Measurements from ENCODE around the gene UNC13B. TPM values are rescaled to one million over a fixed set of nuclear protein-coding genes. Genes with fewer than 3 reads are reported as not detected.

UNC13B gene
- total and polyA plus RNA-seq, 2 experiments from 2014 or later: 8.7 to 52.1 TPM

DNA sequence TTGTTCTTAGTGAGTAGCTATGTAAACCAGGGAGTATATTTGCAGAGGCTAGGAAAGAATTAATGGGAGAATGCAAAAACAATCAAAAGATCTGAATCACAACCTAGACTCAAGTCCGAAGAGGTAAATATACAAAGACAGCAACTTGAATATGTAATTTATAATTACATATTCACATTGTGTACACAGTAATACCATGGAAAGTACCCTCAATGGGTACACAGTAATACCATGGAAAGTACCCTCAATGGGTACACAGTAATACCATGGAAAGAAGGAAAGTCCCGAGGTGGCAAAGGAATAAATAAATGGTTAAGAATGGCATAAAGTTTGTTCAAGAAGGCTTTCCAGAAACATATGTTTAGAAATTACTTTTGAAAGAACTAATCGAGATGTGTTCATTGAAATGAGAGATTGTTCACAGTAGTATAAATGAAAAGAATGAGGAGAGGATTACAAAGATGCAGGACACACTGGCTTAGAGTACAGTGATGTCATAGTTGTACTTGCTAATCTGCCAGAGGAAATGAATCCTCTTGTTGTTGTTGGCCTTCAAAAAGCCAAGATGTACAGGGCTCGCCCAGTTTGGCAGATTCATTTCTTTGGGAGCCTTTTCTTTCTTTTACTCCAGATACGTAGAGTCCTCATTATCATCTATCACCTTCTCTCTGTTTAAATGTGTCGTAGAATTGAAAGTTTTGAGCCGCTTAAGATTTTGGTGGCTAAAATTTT lies 116.0 kb downstream of the UNC13B start:
- H3K4me3 Mint-ChIP-seq: no peak overlapping the region
- Histone ChIP-seq H3F3A (replicated peaks; ENCODE audit: low read depth) (no peaks in the 10 kb centered on the region), H3K27me3 (ENCODE audit: insufficient read depth) (no peaks in the 10 kb centered on the region), H3K4me3 (no peak overlapping the region), H4K20me1 (replicated peaks; ENCODE audit: insufficient read depth) (0 out of 2 replicates have a peak, but pooled peaks cover 3% of the 10 kb centered on the region), H2AFZ (no peak overlapping the region), H3K79me2 (replicated peaks; ENCODE audit: insufficient read depth) (no peaks in the 10 kb centered on the region), H3K4me1 (ENCODE audit: insufficient read depth) (no peaks in the 10 kb centered on the region), H3K9me2 (ENCODE audit: insufficient read depth) (no peaks in the 10 kb centered on the region), H3K27ac (ENCODE audit: low read depth) (no peak overlapping the region), H3K36me3 (ENCODE audit: insufficient read depth) (no peaks in the 10 kb centered on the region), H3K4me2 (no peak overlapping the region)
- H3K9me3 Mint-ChIP-seq: no peaks in the 10 kb centered on the region
- peaks cover 2% of the 10 kb centered on the region; the same call in 2 of the 3 replicates for H3K4me1 Mint-ChIP-seq
- H3K36me3 Mint-ChIP-seq (ENCODE audit: low read depth): no peaks in the 10 kb centered on the region
- no peak for ATAC-seq
- no peak for DNase-seq (ENCODE audit: low spot score)
- peaks cover 2% of the 10 kb centered on the region for H3K27me3 Mint-ChIP-seq (ENCODE audit: insufficient read depth, low read depth, poor library complexity)
- no peak overlapping the region for H3K27ac Mint-ChIP-seq
- TF ChIP-seq ZNF114 (CRISPR knock-in tag; IDR thresholded peaks at IDR 0.05) (no peak), NANOG (IDR thresholded peaks at IDR 0.05; ENCODE audit: borderline replicate concordance) (no peak), JUNB (IDR thresholded peaks at IDR 0.05; ENCODE audit: unreplicated experiment) (no peak), CTCF (conservative IDR thresholded peaks at IDR 0.05; ENCODE audit: low read depth in 2 of 2) (no peak)

DNA sequence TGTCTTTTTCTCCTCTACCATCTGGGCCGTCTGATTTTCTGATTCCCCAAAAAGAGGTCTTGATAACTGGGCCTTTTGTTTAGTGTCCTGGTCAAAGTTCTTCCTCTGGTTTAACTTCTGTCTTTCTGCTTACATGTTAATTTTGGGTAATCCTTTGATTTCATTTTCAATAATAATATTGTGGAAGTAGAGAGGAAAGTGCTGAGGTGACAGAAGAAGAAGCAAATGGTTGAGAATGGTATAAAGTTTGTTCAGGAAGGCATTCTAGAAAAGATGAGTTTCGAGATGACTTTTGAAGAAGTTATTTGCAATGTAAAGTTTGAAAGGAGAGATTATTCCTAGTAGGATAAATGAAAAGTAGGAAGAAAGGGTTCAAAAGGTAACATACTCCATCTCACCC lies 118.1 kb downstream of the UNC13B start:
- H3K36me3 ChIP-seq (ENCODE audit: insufficient read depth): no peaks in the 10 kb centered on the region
- DNase-seq (ENCODE audit: low spot score) (no peak), ATAC-seq (no peak)
- H3K9me2 ChIP-seq (ENCODE audit: insufficient read depth): no peaks in the 10 kb centered on the region
- H3K27ac ChIP-seq (ENCODE audit: low read depth): no peak overlapping the region
- no peak overlapping the region for H2AFZ ChIP-seq
- no peak overlapping the region for H3K4me2 ChIP-seq
- no peak overlapping the region for H3K4me3 ChIP-seq
- H3K27me3 Mint-ChIP-seq (ENCODE audit: insufficient read depth, low read depth, poor library complexity): no peaks in the 10 kb centered on the region
- H3K9me3 Mint-ChIP-seq: no peaks in the 10 kb centered on the region
- H3K27ac Mint-ChIP-seq: no peak overlapping the region
- no peaks in the 10 kb centered on the region for H3K36me3 Mint-ChIP-seq (ENCODE audit: low read depth)
- no peaks in the 10 kb centered on the region for H3K79me2 ChIP-seq (replicated peaks; ENCODE audit: insufficient read depth)
- no peaks in the 10 kb centered on the region for H3K4me1 ChIP-seq (ENCODE audit: insufficient read depth)
- no peaks in the 10 kb centered on the region for H3K27me3 ChIP-seq (ENCODE audit: insufficient read depth)
- peaks cover 2% of the 10 kb centered on the region; the same call in 2 of the 3 replicates for H3K4me1 Mint-ChIP-seq
- H3K4me3 Mint-ChIP-seq: no peak overlapping the region
- H3F3A ChIP-seq (replicated peaks; ENCODE audit: low read depth): no peaks in the 10 kb centered on the region
- H4K20me1 ChIP-seq (replicated peaks; ENCODE audit: insufficient read depth): 0 out of 2 replicates have a peak, but pooled peaks cover 3% of the 10 kb centered on the region
- TF ChIP-seq, protein P1, sequence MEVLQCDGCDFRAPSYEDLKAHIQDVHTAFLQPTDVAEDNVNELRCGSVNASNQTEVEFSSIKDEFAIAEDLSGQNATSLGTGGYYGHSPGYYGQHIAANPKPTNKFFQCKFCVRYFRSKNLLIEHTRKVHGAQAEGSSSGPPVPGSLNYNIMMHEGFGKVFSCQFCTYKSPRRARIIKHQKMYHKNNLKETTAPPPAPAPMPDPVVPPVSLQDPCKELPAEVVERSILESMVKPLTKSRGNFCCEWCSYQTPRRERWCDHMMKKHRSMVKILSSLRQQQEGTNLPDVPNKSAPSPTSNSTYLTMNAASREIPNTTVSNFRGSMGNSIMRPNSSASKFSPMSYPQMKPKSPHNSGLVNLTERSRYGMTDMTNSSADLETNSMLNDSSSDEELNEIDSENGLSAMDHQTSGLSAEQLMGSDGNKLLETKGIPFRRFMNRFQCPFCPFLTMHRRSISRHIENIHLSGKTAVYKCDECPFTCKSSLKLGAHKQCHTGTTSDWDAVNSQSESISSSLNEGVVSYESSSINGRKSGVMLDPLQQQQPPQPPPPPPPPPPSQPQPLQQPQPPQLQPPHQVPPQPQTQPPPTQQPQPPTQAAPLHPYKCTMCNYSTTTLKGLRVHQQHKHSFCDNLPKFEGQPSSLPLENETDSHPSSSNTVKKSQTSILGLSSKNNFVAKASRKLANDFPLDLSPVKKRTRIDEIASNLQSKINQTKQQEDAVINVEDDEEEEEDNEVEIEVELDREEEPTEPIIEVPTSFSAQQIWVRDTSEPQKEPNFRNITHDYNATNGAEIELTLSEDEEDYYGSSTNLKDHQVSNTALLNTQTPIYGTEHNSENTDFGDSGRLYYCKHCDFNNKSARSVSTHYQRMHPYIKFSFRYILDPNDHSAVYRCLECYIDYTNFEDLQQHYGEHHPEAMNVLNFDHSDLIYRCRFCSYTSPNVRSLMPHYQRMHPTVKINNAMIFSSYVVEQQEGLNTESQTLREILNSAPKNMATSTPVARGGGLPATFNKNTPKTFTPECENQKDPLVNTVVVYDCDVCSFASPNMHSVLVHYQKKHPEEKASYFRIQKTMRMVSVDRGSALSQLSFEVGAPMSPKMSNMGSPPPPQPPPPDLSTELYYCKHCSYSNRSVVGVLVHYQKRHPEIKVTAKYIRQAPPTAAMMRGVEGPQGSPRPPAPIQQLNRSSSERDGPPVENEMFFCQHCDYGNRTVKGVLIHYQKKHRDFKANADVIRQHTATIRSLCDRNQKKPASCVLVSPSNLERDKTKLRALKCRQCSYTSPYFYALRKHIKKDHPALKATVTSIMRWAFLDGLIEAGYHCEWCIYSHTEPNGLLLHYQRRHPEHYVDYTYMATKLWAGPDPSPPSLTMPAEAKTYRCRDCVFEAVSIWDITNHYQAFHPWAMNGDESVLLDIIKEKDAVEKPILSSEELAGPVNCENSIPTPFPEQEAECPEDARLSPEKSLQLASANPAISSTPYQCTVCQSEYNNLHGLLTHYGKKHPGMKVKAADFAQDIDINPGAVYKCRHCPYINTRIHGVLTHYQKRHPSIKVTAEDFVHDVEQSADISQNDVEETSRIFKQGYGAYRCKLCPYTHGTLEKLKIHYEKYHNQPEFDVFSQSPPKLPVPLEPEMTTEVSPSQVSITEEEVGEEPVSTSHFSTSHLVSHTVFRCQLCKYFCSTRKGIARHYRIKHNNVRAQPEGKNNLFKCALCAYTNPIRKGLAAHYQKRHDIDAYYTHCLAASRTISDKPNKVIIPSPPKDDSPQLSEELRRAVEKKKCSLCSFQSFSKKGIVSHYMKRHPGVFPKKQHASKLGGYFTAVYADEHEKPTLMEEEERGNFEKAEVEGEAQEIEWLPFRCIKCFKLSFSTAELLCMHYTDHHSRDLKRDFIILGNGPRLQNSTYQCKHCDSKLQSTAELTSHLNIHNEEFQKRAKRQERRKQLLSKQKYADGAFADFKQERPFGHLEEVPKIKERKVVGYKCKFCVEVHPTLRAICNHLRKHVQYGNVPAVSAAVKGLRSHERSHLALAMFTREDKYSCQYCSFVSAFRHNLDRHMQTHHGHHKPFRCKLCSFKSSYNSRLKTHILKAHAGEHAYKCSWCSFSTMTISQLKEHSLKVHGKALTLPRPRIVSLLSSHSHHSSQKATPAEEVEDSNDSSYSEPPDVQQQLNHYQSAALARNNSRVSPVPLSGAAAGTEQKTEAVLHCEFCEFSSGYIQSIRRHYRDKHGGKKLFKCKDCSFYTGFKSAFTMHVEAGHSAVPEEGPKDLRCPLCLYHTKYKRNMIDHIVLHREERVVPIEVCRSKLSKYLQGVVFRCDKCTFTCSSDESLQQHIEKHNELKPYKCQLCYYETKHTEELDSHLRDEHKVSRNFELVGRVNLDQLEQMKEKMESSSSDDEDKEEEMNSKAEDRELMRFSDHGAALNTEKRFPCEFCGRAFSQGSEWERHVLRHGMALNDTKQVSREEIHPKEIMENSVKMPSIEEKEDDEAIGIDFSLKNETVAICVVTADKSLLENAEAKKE (CRISPR knock-in tag; IDR thresholded peaks at IDR 0.05): no peak
- TF ChIP-seq STAT1 (IDR thresholded peaks at IDR 0.05; ENCODE audit: unreplicated experiment): no peak
- TF ChIP-seq CTCF (conservative IDR thresholded peaks at IDR 0.05; ENCODE audit: low read depth in 2 of 2): no peak
- TF ChIP-seq ETS1 (IDR thresholded peaks at IDR 0.05): no peak
- no peak for TF ChIP-seq EZH2phosphoT487 (IDR thresholded peaks at IDR 0.05; ENCODE audit: unreplicated experiment)
- no peak for TF ChIP-seq CREB1 (CRISPR knock-in tag; IDR thresholded peaks at IDR 0.05; ENCODE audit: low read depth)
- TF ChIP-seq ZNF114 (CRISPR knock-in tag; IDR thresholded peaks at IDR 0.05): no peak
- TF ChIP-seq ZNF331 (CRISPR knock-in tag; IDR thresholded peaks at IDR 0.05; ENCODE audit: low read depth): no peak
